LNCaP clone FGC (cell line): ENCODE results near the gene UBE2G1.

ENCODE experiments used
- DNase-seq: peaks from one replicate; pipeline ENCODE4 v3.0.0-alpha.2; 2011; ENCODE audit warnings: low read depth
- H3K4me3 ChIP-seq: 2 replicates; pipeline ENCODE4 v1.5.1; 2011; ENCODE audit warnings: mild to moderate bottlenecking, low read depth, low read length, control low read depth
- TF ChIP-seq, protein P1 (sequence below): IDR thresholded peaks from 2 replicates; pipeline ENCODE4 v1.5.1; 2012; ENCODE audit warnings: mild to moderate bottlenecking; ENCODE audit not compliant: control insufficient read depth, insufficient read depth; ENCODE audit errors: extremely low read depth

Gene UBE2G1

DNA sequence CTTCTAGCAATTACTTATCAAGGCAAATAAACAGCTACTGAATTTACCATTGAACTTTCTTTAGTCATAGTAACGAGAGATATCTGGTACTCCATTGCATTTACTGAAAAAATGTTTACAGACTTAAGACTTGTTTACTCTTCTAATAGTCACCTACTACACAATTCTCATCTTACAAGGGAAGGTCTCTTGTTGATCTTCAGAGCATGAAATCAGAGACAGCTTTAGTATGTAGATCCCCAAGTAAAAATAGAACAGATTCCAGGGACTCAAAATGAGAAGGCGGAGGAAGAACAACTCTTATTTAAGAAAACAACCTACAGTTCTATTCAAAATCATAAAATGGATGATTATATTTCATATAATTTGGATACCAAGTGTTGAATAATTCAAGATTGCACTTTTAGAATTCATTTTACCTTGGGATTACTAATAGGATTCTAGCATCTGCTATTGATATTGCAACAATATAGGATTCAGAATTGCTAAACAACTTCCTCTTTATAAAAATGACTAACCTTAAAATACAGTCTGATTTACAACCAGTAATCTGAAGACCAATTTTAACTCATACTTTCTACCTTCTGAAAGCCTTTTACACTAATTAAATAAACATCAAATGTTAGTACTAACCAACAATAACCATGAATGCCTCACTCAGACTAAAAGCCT lies 20.8 kb downstream of the UBE2G1 start:
- TF ChIP-seq, protein P1, sequence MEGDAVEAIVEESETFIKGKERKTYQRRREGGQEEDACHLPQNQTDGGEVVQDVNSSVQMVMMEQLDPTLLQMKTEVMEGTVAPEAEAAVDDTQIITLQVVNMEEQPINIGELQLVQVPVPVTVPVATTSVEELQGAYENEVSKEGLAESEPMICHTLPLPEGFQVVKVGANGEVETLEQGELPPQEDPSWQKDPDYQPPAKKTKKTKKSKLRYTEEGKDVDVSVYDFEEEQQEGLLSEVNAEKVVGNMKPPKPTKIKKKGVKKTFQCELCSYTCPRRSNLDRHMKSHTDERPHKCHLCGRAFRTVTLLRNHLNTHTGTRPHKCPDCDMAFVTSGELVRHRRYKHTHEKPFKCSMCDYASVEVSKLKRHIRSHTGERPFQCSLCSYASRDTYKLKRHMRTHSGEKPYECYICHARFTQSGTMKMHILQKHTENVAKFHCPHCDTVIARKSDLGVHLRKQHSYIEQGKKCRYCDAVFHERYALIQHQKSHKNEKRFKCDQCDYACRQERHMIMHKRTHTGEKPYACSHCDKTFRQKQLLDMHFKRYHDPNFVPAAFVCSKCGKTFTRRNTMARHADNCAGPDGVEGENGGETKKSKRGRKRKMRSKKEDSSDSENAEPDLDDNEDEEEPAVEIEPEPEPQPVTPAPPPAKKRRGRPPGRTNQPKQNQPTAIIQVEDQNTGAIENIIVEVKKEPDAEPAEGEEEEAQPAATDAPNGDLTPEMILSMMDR, result no peak
- no peak for DNase-seq
- H3K4me3 ChIP-seq, result no peak overlapping the region

- TF ChIP-seq, protein P1, result no peak
- no peak overlapping the region for H3K4me3 ChIP-seq
- no peak for DNase-seq
Observed at GRCh38 chr17:4344926-4345325, 21.5 kb downstream of the UBE2G1 start.

DNA sequence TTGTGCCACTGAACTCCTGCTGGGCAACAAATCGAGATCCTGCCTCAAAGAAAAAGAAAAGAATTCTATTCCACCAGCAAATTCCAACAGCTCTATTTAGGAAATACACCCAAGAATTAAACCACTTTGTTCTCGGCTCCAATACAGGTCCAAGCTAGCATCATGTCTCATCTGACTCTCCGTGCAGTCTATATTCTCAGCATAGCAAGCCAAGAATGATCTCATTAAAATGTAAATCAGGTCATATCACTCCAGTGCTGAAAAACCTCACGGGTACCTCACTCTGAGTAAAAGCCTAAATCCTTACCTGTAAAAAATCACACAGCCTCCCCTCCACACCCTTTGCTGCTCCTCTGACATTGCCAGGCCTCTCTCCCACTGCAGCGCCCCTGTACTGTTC lies 23.9 kb downstream of the UBE2G1 start:
- peak; percentile 34 for DNase-seq
- TF ChIP-seq, protein P1, result no peak
- peak overlapping the region; percentile 33 for H3K4me3 ChIP-seq

GRCh38 chr17:4341616-4341977 lies 24.9 kb downstream of the UBE2G1 start:
- TF ChIP-seq, protein P1, result no peak
- DNase-seq, result no peak
- no peak overlapping the region for H3K4me3 ChIP-seq

- DNase-seq, result no peak
- no peak overlapping the region for H3K4me3 ChIP-seq
- TF ChIP-seq, protein P1, result no peak
Observed at GRCh38 chr17:4340914-4341615, 25.4 kb downstream of the UBE2G1 start.

- no peak for DNase-seq
- no peak overlapping the region for H3K4me3 ChIP-seq
- TF ChIP-seq, protein P1, result no peak
Observed at GRCh38 chr17:4334776-4335584, 31.5 kb downstream of the UBE2G1 start.
